Left lung (tissue), 14 donors: ENCODE results near the gene TNFRSF1B. TPM values are rescaled to one million over a fixed set of nuclear protein-coding genes. Genes with fewer than 3 reads are reported as not detected.

Source experiments
- ATAC-seq: fragments of 200-7000 bp; cut with Tn5 transposase; one replicate; pipeline ENCODE4 v1.9.1; 2020; ENCODE audit warnings: moderate library complexity
- DNase-seq, 4 donors: peaks; one replicate each; pipeline ENCODE4 v3.0.0-alpha.2; 2013 to 2020
- H3K27ac ChIP-seq, 2 donors: fragments of 200-600 bp; sonication (generic) in 1 of 2; one replicate each; pipeline versions ENCODE4 v1.5.0 to v1.8.0; 2020 to 2021
- H3K27me3 ChIP-seq, 2 donors: fragments of 200-600 bp; sonication (generic) in 1 of 2; one replicate each; pipeline versions ENCODE4 v1.5.0 to v1.8.0; 2020 to 2021
- H3K36me3 ChIP-seq, 2 donors: fragments of 200-600 bp; sonication (generic) in 1 of 2; one replicate each; pipeline versions ENCODE4 v1.5.0 to v1.8.0; 2020 to 2021
- H3K4me1 ChIP-seq, 2 donors: fragments of 200-600 bp; one replicate each; pipeline ENCODE4 v1.8.0; 2021
- H3K4me3 ChIP-seq, 2 donors: fragments of 200-600 bp; sonication (generic) in 1 of 2; one replicate each; pipeline versions ENCODE4 v1.5.0 to v1.8.0; 2020 to 2021; ENCODE audit warnings: mild to moderate bottlenecking in 1 of 2
- H3K9me3 ChIP-seq, 2 donors: fragments of 200-600 bp; sonication (generic) in 1 of 2; one replicate each; pipeline versions ENCODE4 v1.5.0 to v1.8.0; 2020 to 2021
- intact Hi-C, 2 donors: fragments of 100-400 bp; cut with DNase I; formaldehyde crosslinking; loops; one replicate each; pipeline versions ENCODE4 v1.11.2 to v1.14.2; 2022
- long read RNA-seq, 12 donors: library from polyadenylated mRNA in 2 of 12; unstranded in 2 of 12; transcript quantifications; one replicate each; pipeline ENCODE4 v2.0.0 and lab custom pipeline, GENCODE V29; 2019 to 2026
- polyA plus RNA-seq, 6 donors: library from polyadenylated mRNA; unstranded; fragments of 120-200 nt; gene quantifications; one replicate each; pipeline ENCODE4 v1.2.1, GENCODE V29; 2013; ENCODE audit not compliant: insufficient read length in 6 of 6
- total RNA-seq, 2 donors: library from RNA; stranded (reverse); fragmentation: NEBNext Ultra II Directional; extraction: Animal tissue kit (Norgen Biotek cat#: 25700); gene quantifications; one replicate each; pipeline ENCODE4 v1.2.1, GENCODE V29; 2021
- TF ChIP-seq, protein P1 (sequence below), 2 donors: fragments of 200-600 bp; sonication (generic) in 1 of 2; IDR thresholded peaks; one replicate each; pipeline versions ENCODE4 v1.5.0 to v1.8.0; 2021; ENCODE audit warnings: antibody characterized with exemption in 2 of 2
- donor health status: DM: no; HTN: yes; CAD: no.
- donor health status: DM: no; HTN: no; CAD: no.

The TNFRSF1B gene
- total RNA-seq (100 to 1,000 TPM in 1 of 2 donors, 10 to 100 TPM in 1; 33.0 to 109 TPM), polyA plus RNA-seq (10 to 100 TPM; 15.0 to 23.7 (median 17.1) TPM)
- long read RNA-seq, donor 1, partial matches to known transcripts = 12 of 14 reads
- long read RNA-seq, donor 1, other reads (novel, unspliced or antisense) = 0 of 14 reads
- long read RNA-seq, donor 2, partial matches to known transcripts = 10 of 13 reads
- long read RNA-seq, donor 2, other reads (novel, unspliced or antisense) = 0 of 13 reads
- long read RNA-seq, donor 3, partial matches to known transcripts = 0 of 4 reads
- long read RNA-seq, donor 3, other reads (novel, unspliced or antisense) = 0 of 4 reads
- long read RNA-seq, donor 4, transcript TNFRSF1B-201 (10 exons, 3,683 nt) = major isoform, 12 of 14 reads
- long read RNA-seq, donor 4, partial matches to known transcripts = 1 of 14 reads
- long read RNA-seq, donor 4, other reads (novel, unspliced or antisense) = 1 of 14 reads
- long read RNA-seq, donor 5, partial matches to known transcripts = 12 of 16 reads
- long read RNA-seq, donor 5, other reads (novel, unspliced or antisense) = 0 of 16 reads
- long read RNA-seq, donor 6, partial matches to known transcripts = 0 of 1 reads
- long read RNA-seq, donor 6, other reads (novel, unspliced or antisense) = 0 of 1 reads
- long read RNA-seq, donor 7, partial matches to known transcripts = 0 of 2 reads
- long read RNA-seq, donor 7, other reads (novel, unspliced or antisense) = 0 of 2 reads
- long read RNA-seq, donor 8, partial matches to known transcripts = 9 of 13 reads
- long read RNA-seq, donor 8, other reads (novel, unspliced or antisense) = 0 of 13 reads
- long read RNA-seq, donor 9 = 0 reads
- long read RNA-seq, donor 10, transcript TNFRSF1B-201 (10 exons, 3,683 nt) = major isoform, 12 of 21 reads
- long read RNA-seq, donor 10, partial matches to known transcripts = 7 of 21 reads
- long read RNA-seq, donor 10, other reads (novel, unspliced or antisense) = 1 of 21 reads
- long read RNA-seq, donor 11, partial matches to known transcripts = 6 of 8 reads
- long read RNA-seq, donor 11, other reads (novel, unspliced or antisense) = 0 of 8 reads
- long read RNA-seq, donor 12, partial matches to known transcripts = 0 of 2 reads
- long read RNA-seq, donor 12, other reads (novel, unspliced or antisense) = 0 of 2 reads

GRCh38 chr1:12166834-12167492 is at the start of gene TNFRSF1B:
Gene TNFRSF1B, plus strand, starts transcription at chr1:12166991. Its CDS starts 101 bp downstream, at chr1:12167092.
- H3K27ac ChIP-seq = peak within 1 kb of the TSS; percentile 90 to 94
- ATAC-seq = peak; percentile 85

DNA sequence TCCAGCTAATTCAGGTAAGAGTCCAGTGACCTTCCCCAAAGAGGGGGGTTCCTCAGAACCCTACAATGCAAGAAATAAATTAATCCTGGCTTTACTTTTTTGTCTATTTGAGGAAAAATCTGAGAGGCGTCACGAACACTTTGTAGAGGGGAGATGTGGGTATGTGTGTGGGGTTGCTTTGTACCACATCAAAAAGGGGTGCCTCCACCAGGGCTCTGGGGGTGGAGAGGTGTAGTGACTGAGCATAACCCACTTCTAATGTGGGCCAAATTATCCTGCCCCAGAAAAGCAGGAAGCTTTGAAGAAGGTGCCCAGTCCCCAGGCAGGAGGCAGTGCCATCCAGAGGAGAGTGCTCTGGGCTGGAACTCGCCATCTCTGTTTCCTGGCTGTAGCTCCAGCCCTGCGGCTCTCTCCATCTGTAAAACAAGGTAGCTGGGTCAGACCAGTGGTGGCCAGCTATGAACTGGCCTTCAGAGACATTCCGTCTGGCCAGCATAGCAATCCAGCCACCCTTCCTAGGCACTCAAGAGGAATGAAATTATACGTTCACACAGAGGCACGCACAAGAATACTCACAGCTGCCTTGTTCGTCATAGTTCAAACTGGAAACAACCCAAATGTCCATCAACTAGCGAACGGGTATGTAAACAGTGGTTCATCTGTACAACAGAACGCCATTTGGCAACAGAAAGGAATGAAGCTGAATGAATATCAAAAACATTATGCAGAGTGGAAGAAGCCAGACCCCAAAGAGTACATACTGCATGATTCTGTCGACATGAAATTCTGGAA is 45.4 kb upstream of the TNFRSF1B start:
- DNase-seq (peak in 2 of 4 donors; percentile 9 to 22), ATAC-seq (no peak)
- Histone ChIP-seq H3K36me3 (no peaks in the 10 kb centered on the region), H3K4me3 (no peak overlapping the region), H3K4me1 (peaks cover 10 to 19% of the 10 kb centered on the region in 2 donors), H3K27me3 (peaks cover 0 to 8% of the 10 kb centered on the region in 2 donors), H3K27ac (no peak overlapping the region), H3K9me3 (no peaks in the 10 kb centered on the region)
- TF ChIP-seq, protein P1, sequence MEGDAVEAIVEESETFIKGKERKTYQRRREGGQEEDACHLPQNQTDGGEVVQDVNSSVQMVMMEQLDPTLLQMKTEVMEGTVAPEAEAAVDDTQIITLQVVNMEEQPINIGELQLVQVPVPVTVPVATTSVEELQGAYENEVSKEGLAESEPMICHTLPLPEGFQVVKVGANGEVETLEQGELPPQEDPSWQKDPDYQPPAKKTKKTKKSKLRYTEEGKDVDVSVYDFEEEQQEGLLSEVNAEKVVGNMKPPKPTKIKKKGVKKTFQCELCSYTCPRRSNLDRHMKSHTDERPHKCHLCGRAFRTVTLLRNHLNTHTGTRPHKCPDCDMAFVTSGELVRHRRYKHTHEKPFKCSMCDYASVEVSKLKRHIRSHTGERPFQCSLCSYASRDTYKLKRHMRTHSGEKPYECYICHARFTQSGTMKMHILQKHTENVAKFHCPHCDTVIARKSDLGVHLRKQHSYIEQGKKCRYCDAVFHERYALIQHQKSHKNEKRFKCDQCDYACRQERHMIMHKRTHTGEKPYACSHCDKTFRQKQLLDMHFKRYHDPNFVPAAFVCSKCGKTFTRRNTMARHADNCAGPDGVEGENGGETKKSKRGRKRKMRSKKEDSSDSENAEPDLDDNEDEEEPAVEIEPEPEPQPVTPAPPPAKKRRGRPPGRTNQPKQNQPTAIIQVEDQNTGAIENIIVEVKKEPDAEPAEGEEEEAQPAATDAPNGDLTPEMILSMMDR (IDR thresholded peaks at IDR 0.05) = no peak
- intact Hi-C loops = no loop called here

More at GRCh38 chr1:12166834-12167492, at the start of gene TNFRSF1B:
- H3K4me1 ChIP-seq = peaks cover 5 to 90% of the 10 kb centered on the region in 2 donors
- peak in 3 of 4 donors; percentile 70 to 96 (median 81) for DNase-seq
- peak within 1 kb of the TSS; percentile 81 to 95 for H3K4me3 ChIP-seq
- H3K27me3 ChIP-seq = no peaks in the 10 kb centered on the region
- no peaks in the 10 kb centered on the region for H3K9me3 ChIP-seq
- TF ChIP-seq, protein P1 (IDR thresholded peaks at IDR 0.05) = no peak
- intact Hi-C loops = no loop called here
- peaks cover 0 to 11% of the 10 kb centered on the region in 2 donors for H3K36me3 ChIP-seq

DNA sequence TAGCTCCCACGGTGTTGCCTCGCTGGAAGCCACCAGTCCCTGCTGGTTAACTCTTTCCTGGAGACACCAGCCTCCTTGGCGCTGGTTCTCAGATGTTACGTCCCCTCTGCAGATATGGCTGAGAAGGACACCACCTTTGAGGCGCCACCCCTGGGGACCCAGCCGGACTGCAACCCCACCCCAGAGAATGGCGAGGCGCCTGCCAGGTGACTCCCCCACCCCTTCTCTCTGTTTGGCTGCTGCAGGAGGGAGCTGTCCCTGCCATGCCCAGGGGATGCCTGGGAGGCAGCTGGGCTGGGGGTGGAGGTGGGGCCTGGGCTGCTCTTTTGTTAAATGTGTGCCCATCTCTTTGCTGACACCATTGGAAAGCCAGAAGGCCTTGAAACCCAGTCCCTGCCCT is 43.6 kb upstream of the TNFRSF1B start:
- peak in 1 of 4 donors; percentile 60 for DNase-seq

More for the DNA sequence above, 43.6 kb upstream of the TNFRSF1B start:
- TF ChIP-seq, protein P1 (IDR thresholded peaks at IDR 0.05) = no peak
- intact Hi-C loops = no loop called here
- no peak for ATAC-seq
- Histone ChIP-seq H3K27me3 (peaks cover 0 to 8% of the 10 kb centered on the region in 2 donors), H3K4me1 (peaks cover 10 to 32% of the 10 kb centered on the region in 2 donors), H3K9me3 (no peaks in the 10 kb centered on the region), H3K36me3 (no peaks in the 10 kb centered on the region), H3K4me3 (no peak overlapping the region), H3K27ac (no peak overlapping the region)
